H9 (cell line): ENCODE data around the gene DCLK2. TPM values are rescaled to one million over a fixed set of nuclear protein-coding genes. Genes with fewer than 3 reads are reported as not detected.

Source experiments
- DNase-seq: peaks from one replicate; pipeline ENCODE4 v3.0.0-alpha.2; 2017
- H2AFZ ChIP-seq: one replicate; pipeline ENCODE4 v1.6.1; 2013; ENCODE audit warnings: mild to moderate bottlenecking, low read length, control low read depth, moderate library complexity
- H2AK5ac ChIP-seq: 2 replicates; pipeline ENCODE4 v1.6.1; 2013; ENCODE audit warnings: low read length, control low read depth, mixed read lengths; ENCODE audit not compliant: insufficient read length
- H2BK120ac ChIP-seq: one replicate; pipeline ENCODE4 v1.6.1; 2013; ENCODE audit warnings: low read depth, mild to moderate bottlenecking, low read length, control low read depth, inconsistent platforms; ENCODE audit not compliant: poor library complexity, severe bottlenecking
- H2BK12ac ChIP-seq: 2 replicates; pipeline ENCODE4 v1.6.1; 2013; ENCODE audit warnings: low read length, control low read depth, mixed read lengths, low read depth; ENCODE audit not compliant: insufficient read length
- H2BK15ac ChIP-seq: 2 replicates; pipeline ENCODE4 v1.6.1; 2013; ENCODE audit warnings: low read depth, low read length, control low read depth
- H2BK20ac ChIP-seq: one replicate; pipeline ENCODE4 v1.6.1; 2013; ENCODE audit warnings: low read depth, mild to moderate bottlenecking, low read length, control low read depth, inconsistent platforms; ENCODE audit not compliant: poor library complexity, severe bottlenecking
- H2BK5ac ChIP-seq: 2 replicates; pipeline ENCODE4 v1.6.1; 2013; ENCODE audit warnings: low read length, control low read depth, mixed read lengths; ENCODE audit not compliant: insufficient read length
- H3K14ac ChIP-seq: 2 replicates; pipeline ENCODE4 v1.6.1; 2013; ENCODE audit warnings: low read length, control low read depth; ENCODE audit not compliant: insufficient read depth
- H3K18ac ChIP-seq: 2 replicates; pipeline ENCODE4 v1.6.1; 2013; ENCODE audit warnings: low read depth, mild to moderate bottlenecking, mixed read lengths, low read length, control low read depth; ENCODE audit not compliant: insufficient read length
- H3K23ac ChIP-seq: 2 replicates; pipeline ENCODE4 v1.6.1; 2013; ENCODE audit warnings: low read length, control low read depth, mixed read lengths, low read depth; ENCODE audit not compliant: insufficient read length
- H3K23me2 ChIP-seq: 2 replicates; pipeline ENCODE4 v1.6.1; 2013; ENCODE audit warnings: low read depth, mild to moderate bottlenecking, mixed read lengths, low read length, control low read depth; ENCODE audit not compliant: insufficient read length, poor library complexity, severe bottlenecking
- H3K27ac ChIP-seq: 2 replicates; pipeline ENCODE4 v1.5.1; 2013; ENCODE audit warnings: low read length, control low read depth, mixed read lengths, low read depth; ENCODE audit not compliant: insufficient read length
- H3K27me3 ChIP-seq: 2 replicates; pipeline ENCODE4 v1.6.1; 2013; ENCODE audit warnings: low read length, control low read depth, inconsistent platforms; ENCODE audit not compliant: insufficient read depth
- H3K4ac ChIP-seq: 2 replicates; pipeline ENCODE4 v1.6.1; 2013; ENCODE audit warnings: low read depth, mild to moderate bottlenecking, control low read depth, inconsistent platforms, low read length, moderate library complexity
- H3K4me1 ChIP-seq: 2 replicates; pipeline ENCODE4 v1.6.1; 2013; ENCODE audit warnings: low read length, control low read depth, inconsistent platforms; ENCODE audit not compliant: insufficient read depth
- H3K4me2 ChIP-seq: 2 replicates; pipeline ENCODE4 v1.6.1; 2013; ENCODE audit warnings: low read length, control low read depth, mixed read lengths; ENCODE audit not compliant: insufficient read length, insufficient read depth
- H3K56ac ChIP-seq: 2 replicates; pipeline ENCODE4 v1.6.1; 2013; ENCODE audit warnings: low read depth, mild to moderate bottlenecking, mixed read lengths, low read length, control low read depth; ENCODE audit not compliant: insufficient read length
- H3K79me1 ChIP-seq: 2 replicates; pipeline ENCODE4 v1.6.1; 2013; ENCODE audit warnings: low read depth, mild to moderate bottlenecking, moderate library complexity, low read length, control low read depth, inconsistent platforms; ENCODE audit not compliant: insufficient read depth, poor library complexity, severe bottlenecking
- H3K79me2 ChIP-seq: 2 replicates; pipeline ENCODE4 v1.6.1; 2013; ENCODE audit warnings: low read length, control low read depth, inconsistent platforms; ENCODE audit not compliant: insufficient read depth
- H3K9ac ChIP-seq: 2 replicates; pipeline ENCODE4 v1.6.1; 2013; ENCODE audit warnings: low read length, control low read depth, mixed read lengths; ENCODE audit not compliant: insufficient read length; ENCODE audit errors: extremely low read depth
- H3K9me3 ChIP-seq: one replicate; pipeline ENCODE4 v1.6.1; 2013; ENCODE audit warnings: low read depth, low read length, inconsistent platforms; ENCODE audit not compliant: control insufficient read depth
- H3T11ph ChIP-seq: one replicate; pipeline ENCODE4 v1.6.1; 2013; ENCODE audit warnings: mild to moderate bottlenecking, low read length, control low read depth, inconsistent platforms
- H4K20me1 ChIP-seq: one replicate; pipeline ENCODE4 v1.6.1; 2013; ENCODE audit not compliant: control insufficient read depth, insufficient read length, insufficient read depth
- H4K5ac ChIP-seq: 2 replicates; pipeline ENCODE4 v1.6.1; 2013; ENCODE audit warnings: low read depth, mild to moderate bottlenecking, mixed read lengths, low read length, control low read depth; ENCODE audit not compliant: insufficient read length
- H4K8ac ChIP-seq: replicated peaks from 2 replicates; pipeline ENCODE4 v1.6.1; 2013; ENCODE audit warnings: low read length, control low read depth, mixed read lengths, low read depth; ENCODE audit not compliant: insufficient read length
- H4K91ac ChIP-seq: 2 replicates; pipeline ENCODE4 v1.6.1; 2013; ENCODE audit warnings: low read depth, mild to moderate bottlenecking, moderate library complexity, mixed read lengths, low read length, control low read depth; ENCODE audit not compliant: insufficient read length
- H3K27ac Mint-ChIP-seq, 3 experiments: 2 replicates in 2 of 3; 3 replicates in 1 of 3; pipeline ENCODE4 v1.8.0; 2020 to 2021; ENCODE audit warnings: mixed read lengths in 3 of 3, mild to moderate bottlenecking in 1 of 3, moderate library complexity in 1 of 3
- H3K27me3 Mint-ChIP-seq: 2 replicates; pipeline ENCODE4 v1.8.0; 2021; ENCODE audit warnings: low read depth, mild to moderate bottlenecking, moderate library complexity, mixed read lengths
- H3K36me3 Mint-ChIP-seq, 3 experiments: 2 replicates in 2 of 3; 3 replicates in 1 of 3; pipeline ENCODE4 v1.8.0; 2020 to 2021; ENCODE audit warnings: low read depth in 3 of 3, mixed read lengths in 3 of 3; ENCODE audit not compliant: insufficient read depth in 1 of 3
- H3K4me1 Mint-ChIP-seq, 2 experiments: 2 replicates each; pipeline ENCODE4 v1.8.0; 2020; ENCODE audit warnings: mixed read lengths in 2 of 2
- H3K4me3 Mint-ChIP-seq, 2 experiments: 2 replicates in 1 of 2; 3 replicates in 1 of 2; pipeline ENCODE4 v1.8.0; 2020 to 2021; ENCODE audit warnings: mild to moderate bottlenecking in 2 of 2, mixed read lengths in 2 of 2, moderate library complexity in 1 of 2
- H3K9me3 Mint-ChIP-seq, 2 experiments: 2 replicates in 1 of 2; 3 replicates in 1 of 2; pipeline ENCODE4 v1.8.0; 2020; ENCODE audit warnings: mild to moderate bottlenecking in 2 of 2, mixed read lengths in 2 of 2, moderate library complexity in 1 of 2
- WGBS: extraction: QIAGEN DNeasy Blood & Tissue Kit; methylation state at CpG from one replicate; pipeline ENCODE4 v1.1.7; 2013; ENCODE audit warnings: missing lambda C conversion rate, low lambda C conversion rate, mixed read lengths; ENCODE audit not compliant: insufficient read length; ENCODE audit errors: extremely low coverage; 5-methylcytosine and 5-hydroxymethylcytosine counted together
- total RNA-seq: library from RNA; stranded (reverse); gene quantifications from 2 replicates; pipeline ENCODE4 v1.2.1, GENCODE V29; 2021
- TF ChIP-seq, protein P1 (sequence below): fragments of 200-600 bp; sonication (generic); conservative IDR thresholded peaks from 3 replicates; pipeline ENCODE4 v1.8.0; 2021; ENCODE audit warnings: antibody characterized with exemption, mild to moderate bottlenecking

Gene DCLK2
- total RNA-seq, 1 experiment from 2014 or later, result 0.33 TPM

DNA sequence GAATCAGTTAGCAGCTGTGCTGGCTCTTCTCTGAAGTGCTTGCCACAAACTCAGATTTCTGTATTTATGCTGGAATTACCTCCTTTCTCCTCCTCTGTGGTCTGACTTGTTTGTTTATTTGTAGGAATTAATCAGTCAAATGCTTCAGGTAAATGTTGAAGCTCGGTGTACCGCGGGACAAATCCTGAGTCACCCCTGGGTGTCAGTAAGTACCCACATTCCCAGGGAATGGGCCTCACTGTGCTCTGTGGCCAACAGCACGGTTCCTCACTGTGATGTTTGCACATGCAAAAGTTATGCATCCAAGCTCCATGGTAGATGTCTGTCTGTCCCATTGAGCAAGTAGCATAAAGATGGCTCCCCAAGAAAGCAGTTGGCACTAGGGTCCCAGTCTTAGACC lies 169.9 kb downstream of the DCLK2 start:
- Histone ChIP-seq H2AFZ (no peak overlapping the region), H4K5ac (no peak overlapping the region), H2BK12ac (no peak overlapping the region), H4K91ac (no peak overlapping the region), H2BK20ac (no peak overlapping the region), H2BK120ac (no peak overlapping the region), H3K9ac (no peak overlapping the region), H3K79me2 (no peaks in the 10 kb centered on the region), H2BK5ac (no peak overlapping the region), H4K20me1 (no peaks in the 10 kb centered on the region), H2BK15ac (no peak overlapping the region), H4K8ac (no peak overlapping the region), H3K23ac (no peak overlapping the region), H3K9me3 (no peaks in the 10 kb centered on the region), H3K79me1 (no peaks in the 10 kb centered on the region), H3K27ac (no peak overlapping the region), H2AK5ac (no peak overlapping the region), H3K4me2 (no peak overlapping the region), H3K4ac (no peak overlapping the region), H3K18ac (no peak overlapping the region), H3K4me1 (peaks cover 3% of the 10 kb centered on the region), H3K56ac (no peak overlapping the region), H3K14ac (no peak overlapping the region), H3K23me2 (no peaks in the 10 kb centered on the region), H3T11ph (no peak overlapping the region), H3K27me3 (no peaks in the 10 kb centered on the region)
- no peak for DNase-seq
- Mint-ChIP-seq H3K4me3 (no peak overlapping the region), H3K9me3 (peaks cover 3 to 4% of the 10 kb centered on the region in 2 experiments; a peak in 3 of 5 replicates), H3K27ac (no peak overlapping the region), H3K4me1 (peaks cover 34 to 38% of the 10 kb centered on the region in 2 experiments), H3K36me3 (no peaks in the 10 kb centered on the region), H3K27me3 (no peaks in the 10 kb centered on the region)
- WGBS, result no CpG with 5 or more reads among the region's 4 CpGs
- TF ChIP-seq, protein P1, sequence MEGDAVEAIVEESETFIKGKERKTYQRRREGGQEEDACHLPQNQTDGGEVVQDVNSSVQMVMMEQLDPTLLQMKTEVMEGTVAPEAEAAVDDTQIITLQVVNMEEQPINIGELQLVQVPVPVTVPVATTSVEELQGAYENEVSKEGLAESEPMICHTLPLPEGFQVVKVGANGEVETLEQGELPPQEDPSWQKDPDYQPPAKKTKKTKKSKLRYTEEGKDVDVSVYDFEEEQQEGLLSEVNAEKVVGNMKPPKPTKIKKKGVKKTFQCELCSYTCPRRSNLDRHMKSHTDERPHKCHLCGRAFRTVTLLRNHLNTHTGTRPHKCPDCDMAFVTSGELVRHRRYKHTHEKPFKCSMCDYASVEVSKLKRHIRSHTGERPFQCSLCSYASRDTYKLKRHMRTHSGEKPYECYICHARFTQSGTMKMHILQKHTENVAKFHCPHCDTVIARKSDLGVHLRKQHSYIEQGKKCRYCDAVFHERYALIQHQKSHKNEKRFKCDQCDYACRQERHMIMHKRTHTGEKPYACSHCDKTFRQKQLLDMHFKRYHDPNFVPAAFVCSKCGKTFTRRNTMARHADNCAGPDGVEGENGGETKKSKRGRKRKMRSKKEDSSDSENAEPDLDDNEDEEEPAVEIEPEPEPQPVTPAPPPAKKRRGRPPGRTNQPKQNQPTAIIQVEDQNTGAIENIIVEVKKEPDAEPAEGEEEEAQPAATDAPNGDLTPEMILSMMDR, result no peak
